Peyer's patch (tissue), 4 donors: ENCODE measurements around the gene PDE6H.

Source experiments
- CTCF ChIP-seq, 6 experiments: fragments of 450-650 bp in 4 of 6; fragments of 200-600 bp in 2 of 6; sonication (generic) in 1 of 6; IDR thresholded peaks; one replicate each; pipeline ENCODE4 v1.5.1; 2017 to 2019; ENCODE audit warnings: antibody characterized with exemption in 6 of 6, mild to moderate bottlenecking in 3 of 6, moderate library complexity in 1 of 6
- POLR2A ChIP-seq, 2 donors: fragments of 450-650 bp; IDR thresholded peaks; one replicate each; pipeline ENCODE4 v1.5.1; 2017; ENCODE audit warnings: antibody characterized with exemption in 2 of 2, mild to moderate bottlenecking in 2 of 2, moderate library complexity in 2 of 2

- TF ChIP-seq CTCF (IDR thresholded peaks at IDR 0.05) (no peak), POLR2A (IDR thresholded peaks at IDR 0.05) (no peak)
These were observed 35.8 kb upstream of the PDE6H start for GRCh38 chr12:14937014-14937413.
